Liver (tissue), 3 donors: ENCODE results near the gene UBE2QL1.

Experiments
- CTCF ChIP-seq: fragments of 150-350 bp; IDR thresholded peaks from 2 replicates; pipeline ENCODE4 v1.5.1; 2017; ENCODE audit warnings: improper control_type of control experiment, low read depth, low read length; ENCODE audit not compliant: missing input control
- EGR1 ChIP-seq, 2 donors: IDR thresholded peaks; 2 replicates each; pipeline ENCODE4 v1.6.1; 2016 to 2018; ENCODE audit warnings: antibody characterized with exemption in 2 of 2, low read depth in 2 of 2
- JUND ChIP-seq, 2 donors: IDR thresholded peaks; 2 replicates each; pipeline ENCODE4 v1.6.1; 2016; ENCODE audit warnings: antibody characterized with exemption in 2 of 2
- MAX ChIP-seq: IDR thresholded peaks from 2 replicates; pipeline ENCODE4 v1.6.1; 2016; ENCODE audit warnings: antibody characterized with exemption
- RXRA ChIP-seq, 2 donors: IDR thresholded peaks; 2 replicates each; pipeline ENCODE4 v1.6.1; 2017 to 2018; ENCODE audit warnings: antibody characterized with exemption in 2 of 2, mild to moderate bottlenecking in 1 of 2
- SP1 ChIP-seq: IDR thresholded peaks from 2 replicates; pipeline ENCODE4 v1.6.1; 2018; ENCODE audit warnings: antibody characterized with exemption, mild to moderate bottlenecking
- donor health status: healthy.
- donor health status: healthy.

GRCh38 chr5:6541256-6542013, 92.8 kb downstream of the UBE2QL1 start:
- TF ChIP-seq CTCF (no peak), JUND (IDR thresholded peaks at IDR 0.05) (no peak), MAX (no peak), RXRA (IDR thresholded peaks at IDR 0.05) (no peak), EGR1 (IDR thresholded peaks at IDR 0.05; ENCODE audit: low read depth in 2 of 2) (no peak), SP1 (no peak)
